Measurements from ENCODE around the gene ZNF628. TPM values are rescaled to one million over a fixed set of nuclear protein-coding genes. Genes with fewer than 3 reads are reported as not detected.
"Not testable (repeated sequence)": the region's sequence is repeated elsewhere in the genome, so short reads cannot be mapped to it uniquely, and the experiment has no call there.

The ZNF628 gene
- total and polyA plus RNA-seq, 7 experiments from 2014 or later = 0.07 to 27.2 (median 6.7) TPM

GRCh38 chr19:55492362-55492944 is 16.0 kb downstream of the ZNF628 start:
- Mint-ChIP-seq H3K4me1 (peaks cover 0 to 4% (median 0%) of the 10 kb centered on the region in 7 donors), H3K27me3 (peaks cover 0 to 5% (median 0%) of the 10 kb centered on the region in 5 donors), H3K4me3 (no peak overlapping the region), H3K27ac (no peak overlapping the region), H3K9me3 (no peaks in the 10 kb centered on the region), H3K36me3 (no peaks in the 10 kb centered on the region)
- ChIA-PET POLR2A (no interaction called here), CTCF (no interaction called here)
- ATAC-seq (no peak), DNase-seq (no peak)
- intact Hi-C loops (cut with micrococcal nuclease) = no loop called here
- Histone ChIP-seq H3K4me3 (ENCODE audit: low read length) (no peak overlapping the region), H3K27ac (ENCODE audit: low read depth, low read length) (no peak overlapping the region), H3K36me3 (ENCODE audit: control insufficient read depth in 2 of 3, insufficient read depth in 3 of 3, low read length in 3 of 3) (no peaks in the 10 kb centered on the region), H3K27me3 (ENCODE audit: control insufficient read depth in 2 of 2, insufficient read depth in 2 of 2, low read length in 2 of 2) (no peaks in the 10 kb centered on the region), H3K9me3 (ENCODE audit: control insufficient read depth in 2 of 3, low read length in 3 of 3) (no peaks in the 10 kb centered on the region), H3K4me1 (ENCODE audit: control insufficient read depth in 2 of 2, insufficient read depth in 2 of 2, low read length in 2 of 2) (no peaks in the 10 kb centered on the region)

GRCh38 chr19:55493052-55493644 is 16.7 kb downstream of the ZNF628 start:
- H3K9me3 Mint-ChIP-seq = no peaks in the 10 kb centered on the region
- no peak for ATAC-seq
- intact Hi-C loops (cut with micrococcal nuclease) = no loop called here

GRCh38 chr19:55493645-55494171 is 17.3 kb downstream of the ZNF628 start:
- Histone ChIP-seq H3K27ac (ENCODE audit: low read depth, low read length) (no peak overlapping the region), H3K36me3 (ENCODE audit: control insufficient read depth in 2 of 3, insufficient read depth in 3 of 3, low read length in 3 of 3) (no peaks in the 10 kb centered on the region), H3K4me1 (ENCODE audit: control insufficient read depth in 2 of 2, insufficient read depth in 2 of 2, low read length in 2 of 2) (no peaks in the 10 kb centered on the region), H3K9me3 (ENCODE audit: control insufficient read depth in 2 of 3, low read length in 3 of 3) (no peaks in the 10 kb centered on the region), H3K27me3 (ENCODE audit: control insufficient read depth in 2 of 2, insufficient read depth in 2 of 2, low read length in 2 of 2) (no peaks in the 10 kb centered on the region), H3K4me3 (ENCODE audit: low read length) (no peak overlapping the region)
- H3K36me3 Mint-ChIP-seq = no peaks in the 10 kb centered on the region
- no peak overlapping the region for H3K4me3 Mint-ChIP-seq
- ChIA-PET CTCF (interaction anchor here (0.7 kb wide), 1 partner anchor 10 kb away, joined by 3 read pairs; no protein-coding TSS in a partner anchor), POLR2A (no interaction called here)
- no peak overlapping the region for H3K27ac Mint-ChIP-seq
- H3K4me1 Mint-ChIP-seq = peaks cover 0 to 2% (median 0%) of the 10 kb centered on the region in 7 donors
- DNase-seq (no peak), ATAC-seq (no peak)
- intact Hi-C loops (cut with micrococcal nuclease) = no loop called here
- no peaks in the 10 kb centered on the region for H3K9me3 Mint-ChIP-seq
- peaks cover 0 to 5% (median 0%) of the 10 kb centered on the region in 5 donors for H3K27me3 Mint-ChIP-seq

More at GRCh38 chr19:55493052-55493644, 16.7 kb downstream of the ZNF628 start:
- ChIA-PET CTCF (no interaction called here), POLR2A (no interaction called here)
- DNase-seq = no peak
- no peaks in the 10 kb centered on the region for H3K4me1 ChIP-seq (ENCODE audit: control insufficient read depth in 2 of 2, insufficient read depth in 2 of 2, low read length in 2 of 2)
- H3K4me3 ChIP-seq (ENCODE audit: low read length) = no peak overlapping the region
- no peaks in the 10 kb centered on the region for H3K36me3 ChIP-seq (ENCODE audit: control insufficient read depth in 2 of 3, insufficient read depth in 3 of 3, low read length in 3 of 3)
- Mint-ChIP-seq H3K27ac (no peak overlapping the region), H3K4me3 (peak overlapping the region in 1 of 10 donors; percentile 7), H3K4me1 (peaks cover 0 to 2% (median 0%) of the 10 kb centered on the region in 7 donors), H3K27me3 (peaks cover 0 to 5% (median 0%) of the 10 kb centered on the region in 5 donors), H3K36me3 (no peaks in the 10 kb centered on the region)
- no peaks in the 10 kb centered on the region for H3K27me3 ChIP-seq (ENCODE audit: control insufficient read depth in 2 of 2, insufficient read depth in 2 of 2, low read length in 2 of 2)
- no peak overlapping the region for H3K27ac ChIP-seq (ENCODE audit: low read depth, low read length)
- H3K9me3 ChIP-seq (ENCODE audit: control insufficient read depth in 2 of 3, low read length in 3 of 3) = no peaks in the 10 kb centered on the region

- Mint-ChIP-seq H3K9me3 (no peaks in the 10 kb centered on the region), H3K27ac (peak overlapping the region in 2 of 9 donors; percentile 29 to 51), H3K4me1 (peaks cover 0 to 2% (median 0%) of the 10 kb centered on the region in 7 donors), H3K27me3 (peaks cover 0 to 5% (median 0%) of the 10 kb centered on the region in 5 donors), H3K36me3 (no peaks in the 10 kb centered on the region), H3K4me3 (peak overlapping the region in 8 of 10 donors; percentile 7 to 64 (median 40))
- Histone ChIP-seq H3K36me3 (ENCODE audit: control insufficient read depth in 2 of 3, insufficient read depth in 3 of 3, low read length in 3 of 3) (no peaks in the 10 kb centered on the region), H3K9me3 (ENCODE audit: control insufficient read depth in 2 of 3, low read length in 3 of 3) (no peaks in the 10 kb centered on the region), H3K4me3 (ENCODE audit: low read length) (peak overlapping the region; percentile 24), H3K4me1 (ENCODE audit: control insufficient read depth in 2 of 2, insufficient read depth in 2 of 2, low read length in 2 of 2) (no peaks in the 10 kb centered on the region), H3K27me3 (ENCODE audit: control insufficient read depth in 2 of 2, insufficient read depth in 2 of 2, low read length in 2 of 2) (no peaks in the 10 kb centered on the region), H3K27ac (ENCODE audit: low read depth, low read length) (no peak overlapping the region)
- intact Hi-C loops (cut with micrococcal nuclease) = no loop called here
- ATAC-seq = peak; percentile 22
- ChIA-PET CTCF (interaction anchor here (0.7 kb wide), 1 partner anchor 10 kb away, joined by 3 read pairs; no protein-coding TSS in a partner anchor), POLR2A (no interaction called here)
- DNase-seq = no peak
Observed at GRCh38 chr19:55494172-55494761, 17.9 kb downstream of the ZNF628 start.

DNA sequence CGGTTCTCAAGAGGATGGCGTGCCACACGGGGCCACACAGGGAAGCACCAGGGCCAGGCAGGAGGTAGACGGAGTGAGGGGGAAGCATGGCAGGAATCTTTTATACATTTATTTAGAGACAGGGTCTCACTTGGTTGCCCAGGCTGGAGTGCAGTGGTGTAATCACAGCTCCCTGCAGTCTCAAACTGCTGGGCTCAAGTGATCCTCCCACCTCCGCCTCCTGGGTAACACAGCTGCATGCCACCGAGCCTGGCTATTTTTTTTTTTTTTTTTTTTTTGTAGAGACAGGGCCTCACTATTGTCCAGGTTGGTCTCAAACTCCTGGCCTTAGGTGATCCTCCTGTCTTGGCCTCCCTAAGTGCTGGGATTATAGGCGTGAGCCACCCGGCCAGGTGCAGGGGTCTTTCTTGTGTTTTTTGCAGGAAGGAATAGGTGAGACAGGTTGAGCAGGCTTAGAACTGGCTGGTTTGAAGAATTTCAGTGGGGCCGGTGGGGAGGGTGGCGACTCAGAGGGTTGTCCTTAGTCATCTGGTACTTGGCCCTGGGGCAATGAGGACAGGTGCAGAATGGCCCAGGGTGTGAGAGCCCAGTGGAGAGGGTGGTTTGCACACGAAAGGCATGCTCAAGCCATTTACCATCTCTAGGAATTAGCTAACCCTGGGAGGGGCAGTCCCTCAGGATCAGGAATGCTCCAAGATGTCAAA is 19.4 kb downstream of the ZNF628 start:
- H3K36me3 ChIP-seq (ENCODE audit: control insufficient read depth in 2 of 3, insufficient read depth in 3 of 3, low read length in 3 of 3) = no peaks in the 10 kb centered on the region
- no peaks in the 10 kb centered on the region for H3K9me3 ChIP-seq (ENCODE audit: control insufficient read depth in 2 of 3, low read length in 3 of 3)
- POLR2A ChIA-PET = no interaction called here
- H3K4me3 ChIP-seq (ENCODE audit: low read length) = no peak overlapping the region
- Mint-ChIP-seq H3K27me3 (peaks cover 0 to 5% (median 0%) of the 10 kb centered on the region in 5 donors), H3K9me3 (no peaks in the 10 kb centered on the region), H3K36me3 (no peaks in the 10 kb centered on the region), H3K4me3 (no peak overlapping the region), H3K27ac (peak overlapping the region in 1 of 9 donors; percentile 85), H3K4me1 (peaks cover 0 to 2% (median 0%) of the 10 kb centered on the region in 7 donors)
- no peaks in the 10 kb centered on the region for H3K27me3 ChIP-seq (ENCODE audit: control insufficient read depth in 2 of 2, insufficient read depth in 2 of 2, low read length in 2 of 2)
- ATAC-seq (no peak), DNase-seq (no peak)
- CTCF ChIA-PET = interaction anchor here (0.7 kb wide), 1 partner anchor 82 kb away, joined by 3 read pairs; no protein-coding TSS in a partner anchor
- no peak overlapping the region for H3K27ac ChIP-seq (ENCODE audit: low read depth, low read length)
- intact Hi-C loops (cut with micrococcal nuclease) = no loop called here
- H3K4me1 ChIP-seq (ENCODE audit: control insufficient read depth in 2 of 2, insufficient read depth in 2 of 2, low read length in 2 of 2) = no peaks in the 10 kb centered on the region

DNA sequence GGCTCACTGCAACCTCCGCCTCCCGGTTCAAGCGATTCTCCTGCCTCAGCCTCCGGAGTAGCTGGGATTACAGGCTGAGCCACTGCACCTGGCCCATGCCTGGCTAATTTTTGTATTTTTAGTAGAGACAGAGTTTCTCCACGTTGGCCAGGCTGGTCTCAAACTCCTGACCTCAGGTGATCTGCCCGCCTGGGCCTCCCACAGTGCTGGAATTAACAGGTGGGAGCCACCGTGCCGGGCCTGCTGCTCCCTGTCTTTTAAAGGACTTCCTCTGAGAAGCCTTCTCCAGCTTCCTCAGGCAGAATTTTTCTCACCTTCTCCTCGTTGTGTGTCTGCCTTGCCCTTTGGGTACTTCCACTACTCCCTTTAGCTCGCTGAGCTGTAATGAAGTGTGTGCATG is 20.4 kb downstream of the ZNF628 start:
- H3K36me3 Mint-ChIP-seq; H3K36me3 ChIP-seq (ENCODE audit: control insufficient read depth in 2 of 3, insufficient read depth in 3 of 3, low read length in 3 of 3); DNase-seq; ATAC-seq; POLR2A ChIA-PET; H3K4me3 ChIP-seq (ENCODE audit: low read length); H3K27ac Mint-ChIP-seq; H3K27me3 Mint-ChIP-seq; H3K27ac ChIP-seq (ENCODE audit: low read depth, low read length); H3K27me3 ChIP-seq (ENCODE audit: control insufficient read depth in 2 of 2, insufficient read depth in 2 of 2, low read length in 2 of 2); H3K4me1 ChIP-seq (ENCODE audit: control insufficient read depth in 2 of 2, insufficient read depth in 2 of 2, low read length in 2 of 2); H3K4me1 Mint-ChIP-seq; intact Hi-C loops (cut with micrococcal nuclease); H3K9me3 Mint-ChIP-seq; H3K9me3 ChIP-seq (ENCODE audit: control insufficient read depth in 2 of 3, low read length in 3 of 3); H3K4me3 Mint-ChIP-seq: not testable (repeated sequence)
- CTCF ChIA-PET = interaction anchor here (0.7 to 1.6 kb wide), 2 partner anchors 20 to 83 kb away, joined by 3 to 4 read pairs; partner anchors contain the start of gene ZNF628

Data from naive thymus-derived CD4-positive, alpha-beta T cell (primary cell).